Measurements from ENCODE around the gene FUT1.

FUT1 gene

DNA sequence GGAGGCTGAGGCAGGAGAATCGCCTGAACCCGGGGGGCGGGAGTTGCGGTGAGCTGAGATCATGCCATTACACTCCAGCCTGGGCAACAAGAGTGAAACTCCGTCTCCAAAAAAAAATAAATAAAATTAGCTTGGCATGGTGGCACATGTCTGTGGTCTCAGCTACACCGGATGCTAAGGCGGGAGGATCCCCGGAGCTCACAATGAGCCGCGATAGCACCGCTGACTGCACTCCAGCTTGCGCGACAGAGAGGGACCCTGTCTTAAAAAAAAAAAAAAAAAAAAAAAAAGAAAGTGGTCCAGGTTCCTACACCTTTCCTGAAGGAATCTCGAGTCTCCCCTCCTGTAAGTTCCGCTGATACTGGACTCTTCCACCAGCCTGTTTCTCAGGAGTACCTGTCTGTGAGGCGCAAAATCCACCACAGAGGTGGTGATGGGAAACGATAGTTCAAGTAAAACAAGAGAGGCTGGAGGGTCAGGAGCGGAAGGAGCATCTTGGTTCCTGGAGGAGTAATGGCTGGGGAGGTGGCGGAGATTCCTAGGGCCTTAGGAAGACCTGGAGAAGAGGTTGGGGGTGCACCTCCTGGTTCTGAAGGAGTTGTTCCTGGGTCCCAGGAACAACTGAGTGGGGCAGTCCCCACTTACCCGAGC is 471 bp downstream of the FUT1 start:
- ATAC-seq: no peak
- H3K4me3 Mint-ChIP-seq: peak overlapping the region; percentile 60

GRCh38 chr19:48750771-48751504 is 1.5 kb downstream of the FUT1 start:
- Mint-ChIP-seq H3K36me3 (no peaks in the 10 kb centered on the region), H3K9me3 (peaks cover 3% of the 10 kb centered on the region), H3K27me3 (peaks cover 82% of the 10 kb centered on the region), H3K4me1 (peaks cover 21% of the 10 kb centered on the region), H3K27ac (no peak overlapping the region), H3K4me3 (peak overlapping the region; percentile 27)
- no peak for ATAC-seq

More for the DNA sequence above, 471 bp downstream of the FUT1 start:
- peaks cover 82% of the 10 kb centered on the region for H3K27me3 Mint-ChIP-seq
- H3K4me1 Mint-ChIP-seq: peaks cover 20% of the 10 kb centered on the region
- H3K27ac Mint-ChIP-seq: no peak overlapping the region
- H3K36me3 Mint-ChIP-seq: no peaks in the 10 kb centered on the region
- H3K9me3 Mint-ChIP-seq: no peaks in the 10 kb centered on the region

- Mint-ChIP-seq H3K27me3 (peaks cover 82% of the 10 kb centered on the region), H3K4me1 (peaks cover 21% of the 10 kb centered on the region), H3K36me3 (no peaks in the 10 kb centered on the region), H3K9me3 (peaks cover 3% of the 10 kb centered on the region), H3K4me3 (no peak overlapping the region), H3K27ac (no peak overlapping the region)
- no peak for ATAC-seq
These were observed 2.1 kb downstream of the FUT1 start for GRCh38 chr19:48750351-48750750.

- ATAC-seq: no peak
- Mint-ChIP-seq H3K4me1 (peaks cover 21% of the 10 kb centered on the region), H3K27ac (no peak overlapping the region), H3K27me3 (peaks cover 79% of the 10 kb centered on the region), H3K36me3 (no peaks in the 10 kb centered on the region), H3K9me3 (peaks cover 3% of the 10 kb centered on the region), H3K4me3 (no peak overlapping the region)
These were observed 2.8 kb downstream of the FUT1 start for GRCh38 chr19:48749571-48750198.

DNA sequence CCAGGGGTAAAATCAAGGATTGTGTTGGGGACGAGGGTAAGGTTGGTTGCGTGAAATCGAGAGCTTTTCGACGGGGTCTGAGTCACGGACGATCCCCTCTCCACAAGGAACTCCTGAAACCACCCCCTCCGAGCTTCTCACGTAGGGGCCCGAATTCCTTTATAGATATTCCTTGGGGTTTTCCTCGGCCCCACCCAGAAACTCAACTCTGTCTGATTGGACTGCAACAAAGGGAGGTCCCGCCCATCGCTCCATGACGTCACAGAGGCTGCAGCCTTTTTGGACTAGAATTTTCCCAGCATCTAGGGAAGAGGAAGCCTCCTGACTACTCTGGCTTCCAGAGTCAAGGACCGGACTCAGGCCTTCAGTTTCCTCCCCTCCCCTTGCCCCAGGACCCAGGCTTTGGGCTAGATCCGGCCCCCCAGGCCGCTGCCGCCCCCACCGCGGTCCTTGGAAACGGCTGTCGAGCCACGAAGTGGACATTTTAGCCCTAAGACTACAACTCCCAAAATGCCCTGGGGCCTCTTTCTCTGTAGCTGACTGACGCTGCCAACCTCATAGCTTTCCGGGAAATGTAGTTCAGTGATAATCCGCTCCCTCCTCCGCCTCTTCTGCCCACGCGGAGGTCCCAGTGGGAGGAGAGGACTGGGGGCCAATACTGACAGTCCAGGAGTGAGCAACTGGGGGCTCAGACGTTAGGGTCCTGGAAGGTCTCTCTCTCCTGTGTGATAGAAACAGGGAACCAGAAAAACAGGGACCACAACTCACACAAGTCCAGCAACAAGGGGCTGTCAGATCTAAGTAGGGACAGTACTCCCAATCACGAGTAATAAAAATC is 5.5 kb downstream of the FUT1 start, which contains the start of gene IZUMO1:
IZUMO1 (minus strand) TSS at position 172 of the 838 bp plus-strand sequence. CDS start 1,050 bp downstream, outside the sequence.
- no peak within 1 kb of the TSS for H3K4me3 Mint-ChIP-seq
- peaks cover 75% of the 10 kb centered on the region for H3K27me3 Mint-ChIP-seq
- no peak within 1 kb of the TSS for H3K27ac Mint-ChIP-seq
- peaks cover 7% of the 10 kb centered on the region for H3K4me1 Mint-ChIP-seq
- ATAC-seq: peak; percentile 75
- no peaks in the 10 kb centered on the region for H3K36me3 Mint-ChIP-seq
- H3K9me3 Mint-ChIP-seq: peaks cover 3% of the 10 kb centered on the region

DNA sequence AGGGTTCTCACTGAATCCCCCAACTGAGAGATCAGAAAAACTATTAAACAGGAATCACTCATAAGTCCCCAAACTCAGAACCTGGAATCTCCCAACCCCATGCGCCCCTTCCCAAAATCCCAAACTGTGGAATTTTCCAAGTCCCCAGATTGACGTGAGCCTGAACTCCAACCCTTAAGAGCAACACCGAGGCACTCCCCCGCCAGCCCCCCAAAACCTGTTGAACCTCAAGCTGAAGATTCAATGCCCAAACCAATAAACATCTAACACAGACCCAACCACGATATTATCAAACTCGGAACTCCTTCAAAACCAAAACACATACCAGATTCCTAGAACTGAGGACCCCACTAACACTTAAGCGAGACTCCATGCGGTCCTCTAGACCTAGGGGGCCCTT is 6.3 kb downstream of the FUT1 start:
- Mint-ChIP-seq H3K27me3 (peaks cover 75% of the 10 kb centered on the region), H3K36me3 (no peaks in the 10 kb centered on the region), H3K4me1 (peaks cover 14% of the 10 kb centered on the region), H3K27ac (no peak overlapping the region), H3K9me3 (peaks cover 3% of the 10 kb centered on the region), H3K4me3 (no peak overlapping the region)
- ATAC-seq: no peak

- Mint-ChIP-seq H3K9me3 (peaks cover 3% of the 10 kb centered on the region), H3K36me3 (no peaks in the 10 kb centered on the region), H3K27ac (no peak overlapping the region), H3K4me3 (no peak overlapping the region), H3K4me1 (peaks cover 16% of the 10 kb centered on the region), H3K27me3 (peaks cover 75% of the 10 kb centered on the region)
- peak; percentile 72 for ATAC-seq
These were observed 7.0 kb downstream of the FUT1 start for GRCh38 chr19:48745208-48745995.

DNA sequence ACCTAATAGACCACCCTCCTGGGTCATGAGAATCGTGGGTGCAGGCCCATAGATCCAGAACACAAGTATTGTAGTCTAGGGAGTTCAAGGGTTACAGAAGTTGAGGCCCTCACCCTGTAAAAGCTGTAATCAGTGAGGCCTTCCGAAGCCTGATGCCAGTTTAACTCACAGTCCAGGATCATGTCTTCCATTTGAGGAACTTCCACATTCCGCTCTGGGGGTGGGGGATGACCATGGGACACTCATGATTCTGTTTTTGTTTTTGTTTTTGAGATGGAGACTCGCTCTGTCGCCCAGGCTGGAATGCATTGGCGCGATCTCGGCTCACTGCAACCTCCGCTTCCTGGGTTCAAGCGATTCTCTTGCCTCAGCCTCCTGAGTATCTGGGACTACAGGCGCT is 10.3 kb downstream of the FUT1 start:
- Mint-ChIP-seq H3K36me3 (no peaks in the 10 kb centered on the region), H3K4me3 (no peak overlapping the region), H3K9me3 (peaks cover 7% of the 10 kb centered on the region), H3K4me1 (peaks cover 27% of the 10 kb centered on the region), H3K27ac (no peak overlapping the region), H3K27me3 (peaks cover 69% of the 10 kb centered on the region)
- no peak for ATAC-seq

DNA sequence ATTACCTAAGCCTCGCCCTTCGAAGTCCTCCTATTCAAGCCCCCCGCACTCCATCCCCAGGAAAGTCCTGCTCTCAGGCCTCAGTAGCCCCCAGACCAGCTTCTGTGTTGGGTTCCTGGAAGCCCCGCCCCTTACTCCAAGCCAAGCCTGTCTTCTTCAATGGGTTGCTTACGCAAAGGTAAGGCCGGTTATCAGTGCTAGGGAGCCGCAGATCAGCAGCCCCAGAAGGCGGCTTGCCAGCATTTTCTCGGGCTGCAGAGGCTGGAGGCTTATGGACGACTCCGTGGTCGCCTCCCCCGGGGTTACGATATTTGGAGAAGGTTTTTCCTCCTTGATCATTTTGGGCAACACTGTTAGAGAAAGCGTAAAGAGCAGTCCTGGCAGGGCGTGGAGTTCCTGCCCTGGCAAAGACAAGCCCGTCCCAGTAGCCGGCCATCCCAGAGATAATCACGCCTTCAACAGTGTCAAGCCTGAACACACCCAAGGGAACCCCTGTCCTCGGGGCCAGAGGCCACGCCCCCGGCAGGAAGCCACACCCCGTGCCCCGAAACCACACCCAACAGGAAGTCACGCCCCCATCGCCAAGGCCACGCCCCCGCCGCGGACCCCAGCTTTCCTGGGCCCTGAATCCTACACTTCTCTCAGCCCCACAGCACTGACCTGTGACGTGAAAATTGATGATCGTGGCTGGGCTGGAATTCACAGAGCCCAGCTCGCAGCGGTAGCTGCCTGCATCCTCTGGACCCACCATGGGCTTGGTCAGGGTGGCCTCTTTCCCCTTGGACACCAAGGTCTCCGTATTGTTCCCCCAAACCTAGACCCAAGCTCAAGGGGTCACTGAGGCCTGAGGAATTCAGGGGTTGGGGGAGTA is 11.1 kb downstream of the FUT1 start:
- Mint-ChIP-seq H3K4me1 (peaks cover 25% of the 10 kb centered on the region), H3K27me3 (peaks cover 61% of the 10 kb centered on the region), H3K4me3 (no peak overlapping the region), H3K36me3 (no peaks in the 10 kb centered on the region), H3K27ac (no peak overlapping the region), H3K9me3 (peaks cover 8% of the 10 kb centered on the region)
- ATAC-seq: no peak

DNA sequence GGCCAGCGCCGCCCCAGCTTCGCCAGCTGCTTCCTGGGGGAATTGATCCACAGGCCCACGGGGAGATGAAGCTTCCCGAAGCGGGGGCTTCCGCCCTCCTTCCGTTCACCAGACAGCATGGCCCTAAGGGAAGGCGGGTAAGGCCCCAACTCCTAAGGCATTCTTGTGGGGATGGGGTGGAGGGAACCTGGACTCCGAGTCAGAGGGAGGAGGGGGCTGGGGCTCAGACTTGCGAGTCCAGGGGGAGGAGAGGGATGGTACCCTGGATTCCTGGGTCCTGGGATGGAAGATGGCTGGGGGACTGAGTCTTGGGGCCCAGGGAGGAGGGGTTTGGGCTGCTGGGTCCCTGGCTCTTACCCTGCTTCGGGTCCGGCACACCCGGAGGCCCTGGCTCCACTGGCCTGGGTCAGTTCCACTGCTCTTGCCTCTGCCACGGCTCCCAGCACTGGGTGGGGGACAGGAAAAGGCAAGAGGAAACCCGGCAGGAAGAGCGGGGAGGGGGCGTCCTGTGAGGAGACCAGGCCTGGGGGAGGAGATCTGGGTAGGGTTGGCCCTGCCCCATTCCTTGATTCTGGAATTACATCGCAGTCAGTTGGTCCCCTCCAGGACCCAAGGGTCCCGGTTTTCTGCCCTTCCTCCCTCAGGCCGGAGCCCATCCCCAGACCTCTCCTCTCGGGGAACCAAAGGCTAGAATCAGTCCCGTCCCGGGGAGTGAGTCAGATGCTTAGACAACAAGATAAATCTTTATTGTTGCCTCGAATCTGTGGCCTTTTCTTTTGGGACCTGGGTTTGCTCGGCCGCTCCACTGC is 12.1 kb downstream of the FUT1 start, which contains the start of gene RASIP1:
RASIP1 (minus strand) TSS at position 447 of the 809 bp plus-strand sequence; CDS start at position 119, 328 bp downstream.
- Mint-ChIP-seq H3K9me3 (peaks cover 6% of the 10 kb centered on the region), H3K4me3 (peak within 1 kb of the TSS; percentile 29), H3K4me1 (peaks cover 25% of the 10 kb centered on the region), H3K27me3 (peaks cover 51% of the 10 kb centered on the region), H3K36me3 (no peaks in the 10 kb centered on the region), H3K27ac (no peak within 1 kb of the TSS)
- ATAC-seq: no peak

DNA sequence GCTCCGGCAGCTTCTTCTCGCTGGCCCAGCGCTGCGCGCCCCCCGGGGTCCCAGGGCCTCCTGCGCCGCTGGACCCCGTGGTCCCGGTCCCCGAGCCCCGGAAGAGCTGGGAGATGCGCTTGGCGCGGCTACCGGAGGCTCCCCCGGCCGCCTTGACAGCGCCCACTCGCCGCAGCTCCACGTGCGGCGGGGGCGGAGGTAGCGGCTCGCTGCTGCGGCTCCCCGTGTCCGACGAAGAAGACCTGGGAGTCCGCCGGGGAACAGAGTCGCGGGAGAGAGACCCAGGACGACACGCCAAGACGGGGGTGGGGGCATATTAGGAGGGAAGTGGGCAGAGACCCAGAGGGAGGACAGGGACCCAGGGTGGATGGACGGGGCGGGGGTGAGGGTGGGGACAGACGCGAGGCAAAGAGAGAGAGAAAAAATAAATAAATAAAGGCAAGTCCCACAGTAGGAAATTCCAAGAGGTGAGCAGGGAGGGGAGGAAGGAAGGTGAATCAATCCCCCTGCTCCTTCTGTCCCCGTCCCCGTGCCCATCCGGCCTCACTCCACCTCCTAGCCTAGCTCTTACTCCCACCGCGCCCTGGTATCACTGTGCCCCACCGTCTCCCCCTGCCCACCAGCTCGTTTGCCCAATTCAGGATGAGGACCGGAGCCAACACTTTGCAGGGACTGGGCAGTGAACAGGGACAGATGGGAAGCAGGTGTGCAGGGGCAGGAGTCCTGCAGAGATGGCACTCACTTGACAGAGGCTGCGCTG is 12.9 kb downstream of the FUT1 start:
- Mint-ChIP-seq H3K4me3 (peak overlapping the region; percentile 29), H3K36me3 (no peaks in the 10 kb centered on the region), H3K9me3 (peaks cover 6% of the 10 kb centered on the region), H3K4me1 (peaks cover 25% of the 10 kb centered on the region), H3K27me3 (peaks cover 48% of the 10 kb centered on the region), H3K27ac (no peak overlapping the region)
- ATAC-seq: no peak

Data from stimulated activated memory B cell treated with anti-CD40 and anti-IgM and Interleukin-4, amounts not matched to agents 10 μg/mL and 1 μg/mL and 100 μg/mL, for 72 hours (primary cell).